HG03025 (cell line): ENCODE results near the gene TMEM106A.
"Not testable (repeated sequence)": the region's sequence is repeated elsewhere in the genome, so short reads cannot be mapped to it uniquely, and the experiment has no call there.

ENCODE experiments used
- ATAC-seq: cut with Tn5 transposase; IDR thresholded peaks from one replicate; pipeline ENCODE4 v1.9.1; 2021; ENCODE audit warnings: mild to moderate bottlenecking, moderate library complexity; ENCODE audit not compliant: unreplicated experiment, low FRiP score

Gene TMEM106A

GRCh38 chr17:43211480-43212402 is at the start of gene TMEM106A:
TSS of gene TMEM106A (plus strand) at chr17:43211875. CDS start at chr17:43213042, 1,167 bp downstream.
- ATAC-seq: peak; percentile 60

- ATAC-seq: not testable (repeated sequence)
Observed at GRCh38 chr17:43165971-43166370, 45.7 kb upstream of the TMEM106A start.

- peak; percentile 22 for ATAC-seq
Observed at GRCh38 chr17:43169561-43170139, 42.0 kb upstream of the TMEM106A start.

GRCh38 chr17:43170140-43170765 is 41.4 kb upstream of the TMEM106A start:
- peak; percentile 40 for ATAC-seq

- peak; percentile 75 for ATAC-seq
Observed at GRCh38 chr17:43170766-43171585, 40.7 kb upstream of the TMEM106A start, which contains the start of gene NBR1. TSS of gene NBR1 (plus strand) at chr17:43171214. CDS start at chr17:43175800, 4,586 bp downstream.

GRCh38 chr17:43171586-43172487 is 39.8 kb upstream of the TMEM106A start:
- no peak for ATAC-seq

- no peak for ATAC-seq
Observed at GRCh38 chr17:43175213-43176118, 36.2 kb upstream of the TMEM106A start.

GRCh38 chr17:43176119-43176570 is 35.5 kb upstream of the TMEM106A start:
- no peak for ATAC-seq

GRCh38 chr17:43183921-43184320 is 27.8 kb upstream of the TMEM106A start:
- ATAC-seq: no peak

GRCh38 chr17:43186656-43187055 is 25.0 kb upstream of the TMEM106A start:
- not testable (repeated sequence) for ATAC-seq

- no peak for ATAC-seq
Observed at GRCh38 chr17:43193251-43193650, 18.4 kb upstream of the TMEM106A start.

GRCh38 chr17:43199633-43200032 is 12.0 kb upstream of the TMEM106A start:
- ATAC-seq: no peak

- ATAC-seq: no peak
Observed at GRCh38 chr17:43200127-43200526, 11.5 kb upstream of the TMEM106A start.

- ATAC-seq: not testable (repeated sequence)
Observed at GRCh38 chr17:43203013-43203412, 8.7 kb upstream of the TMEM106A start.

GRCh38 chr17:43210576-43210975 is 1.1 kb upstream of the TMEM106A start:
- ATAC-seq: no peak

- no peak for ATAC-seq
Observed at GRCh38 chr17:43211123-43211479, 574 bp upstream of the TMEM106A start.

- no peak for ATAC-seq
Observed at GRCh38 chr17:43212641-43213490, 1.2 kb downstream of the TMEM106A start.
